DOHH2 (cell line): ENCODE results near the gene EIF2S1.

Experiments used
- H3F3A ChIP-seq: fragments of 200-600 bp; sonication (generic), shearing (Covaris generic); 2 replicates; pipeline ENCODE4 v1.6.0; 2016; ENCODE audit warnings: antibody characterized with exemption, mild to moderate bottlenecking; ENCODE audit not compliant: control insufficient read depth, insufficient read depth
- H3K27ac ChIP-seq: fragments of 200-600 bp; sonication (generic); 2 replicates; pipeline ENCODE4 v1.5.1; 2014; ENCODE audit warnings: low read depth, mild to moderate bottlenecking, low read length, moderate library complexity
- H3K27me3 ChIP-seq: fragments of 200-600 bp; sonication (generic); 2 replicates; pipeline ENCODE4 v1.6.1; 2014; ENCODE audit warnings: mild to moderate bottlenecking, low read length, mixed read lengths; ENCODE audit not compliant: control insufficient read depth
- H3K36me3 ChIP-seq: fragments of 200-600 bp; sonication (generic); 2 replicates; pipeline ENCODE4 v1.6.1; 2014; ENCODE audit warnings: mild to moderate bottlenecking, low read length, moderate library complexity, mixed read lengths; ENCODE audit not compliant: control insufficient read depth
- H3K4me1 ChIP-seq: fragments of 200-600 bp; sonication (generic); 2 replicates; pipeline ENCODE4 v1.6.1; 2014; ENCODE audit warnings: mild to moderate bottlenecking, low read length, mixed read lengths; ENCODE audit not compliant: control insufficient read depth
- H3K4me2 ChIP-seq: fragments of 200-600 bp; sonication (generic); 2 replicates; pipeline ENCODE4 v1.6.0; 2014; ENCODE audit warnings: mild to moderate bottlenecking, low read length, moderate library complexity
- H3K4me3 ChIP-seq: fragments of 200-600 bp; sonication (generic); 2 replicates; pipeline ENCODE4 v1.5.1; 2014; ENCODE audit warnings: mild to moderate bottlenecking, low read length, mixed read lengths
- H3K79me2 ChIP-seq: fragments of 200-600 bp; sonication (generic); 2 replicates; pipeline ENCODE4 v1.6.1; 2014; ENCODE audit warnings: mild to moderate bottlenecking, low read length, mixed read lengths; ENCODE audit not compliant: control insufficient read depth
- H3K9me2 ChIP-seq: fragments of 200-600 bp; sonication (generic); replicated peaks from 2 replicates; pipeline ENCODE4 v1.6.1; 2014; ENCODE audit warnings: mild to moderate bottlenecking, low read length, mixed read lengths; ENCODE audit not compliant: control insufficient read depth
- H3K9me3 ChIP-seq: fragments of 200-600 bp; sonication (generic); 2 replicates; pipeline ENCODE4 v1.6.1; 2014; ENCODE audit warnings: antibody characterized with exemption, low read length, mixed read lengths; ENCODE audit not compliant: control insufficient read depth, insufficient read depth
- H4K20me1 ChIP-seq: fragments of 200-600 bp; sonication (generic); 2 replicates; pipeline ENCODE4 v1.6.0; 2014; ENCODE audit warnings: low read depth, mild to moderate bottlenecking, antibody characterized with exemption, low read length, moderate library complexity; ENCODE audit not compliant: control insufficient read depth, insufficient read depth
- EZH2phosphoT487 ChIP-seq: fragments of 200-600 bp; sonication (generic); IDR thresholded peaks from 2 replicates; pipeline ENCODE4 v1.6.1; 2017; ENCODE audit warnings: borderline replicate concordance, mild to moderate bottlenecking, antibody characterized with exemption, low read length, moderate library complexity, mixed read lengths
- TF ChIP-seq, protein P1 (sequence below): fragments of 200-600 bp; sonication (generic); IDR thresholded peaks from one replicate; pipeline ENCODE4 v1.5.1; 2014; ENCODE audit warnings: antibody characterized with exemption, mild to moderate bottlenecking, low read depth, low read length; ENCODE audit not compliant: poor library complexity, severe bottlenecking

EIF2S1 gene

GRCh38 chr14:67389811-67390534 lies 29.8 kb downstream of the EIF2S1 start:
- H3K4me3 ChIP-seq, result no peak overlapping the region
- TF ChIP-seq, protein P1, sequence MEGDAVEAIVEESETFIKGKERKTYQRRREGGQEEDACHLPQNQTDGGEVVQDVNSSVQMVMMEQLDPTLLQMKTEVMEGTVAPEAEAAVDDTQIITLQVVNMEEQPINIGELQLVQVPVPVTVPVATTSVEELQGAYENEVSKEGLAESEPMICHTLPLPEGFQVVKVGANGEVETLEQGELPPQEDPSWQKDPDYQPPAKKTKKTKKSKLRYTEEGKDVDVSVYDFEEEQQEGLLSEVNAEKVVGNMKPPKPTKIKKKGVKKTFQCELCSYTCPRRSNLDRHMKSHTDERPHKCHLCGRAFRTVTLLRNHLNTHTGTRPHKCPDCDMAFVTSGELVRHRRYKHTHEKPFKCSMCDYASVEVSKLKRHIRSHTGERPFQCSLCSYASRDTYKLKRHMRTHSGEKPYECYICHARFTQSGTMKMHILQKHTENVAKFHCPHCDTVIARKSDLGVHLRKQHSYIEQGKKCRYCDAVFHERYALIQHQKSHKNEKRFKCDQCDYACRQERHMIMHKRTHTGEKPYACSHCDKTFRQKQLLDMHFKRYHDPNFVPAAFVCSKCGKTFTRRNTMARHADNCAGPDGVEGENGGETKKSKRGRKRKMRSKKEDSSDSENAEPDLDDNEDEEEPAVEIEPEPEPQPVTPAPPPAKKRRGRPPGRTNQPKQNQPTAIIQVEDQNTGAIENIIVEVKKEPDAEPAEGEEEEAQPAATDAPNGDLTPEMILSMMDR, result no peak
- TF ChIP-seq EZH2phosphoT487, result no peak
- no peaks in the 10 kb centered on the region for H3K79me2 ChIP-seq
- no peaks in the 10 kb centered on the region for H3K27me3 ChIP-seq
- H3K36me3 ChIP-seq, result peaks cover 22% of the 10 kb centered on the region
- no peak overlapping the region for H3K27ac ChIP-seq
- H4K20me1 ChIP-seq, result no peaks in the 10 kb centered on the region
- no peak overlapping the region for H3K4me2 ChIP-seq
- H3K9me3 ChIP-seq, result no peaks in the 10 kb centered on the region
- H3K4me1 ChIP-seq, result no peaks in the 10 kb centered on the region
- no peaks in the 10 kb centered on the region for H3K9me2 ChIP-seq
- peaks cover 14% of the 10 kb centered on the region for H3F3A ChIP-seq

DNA sequence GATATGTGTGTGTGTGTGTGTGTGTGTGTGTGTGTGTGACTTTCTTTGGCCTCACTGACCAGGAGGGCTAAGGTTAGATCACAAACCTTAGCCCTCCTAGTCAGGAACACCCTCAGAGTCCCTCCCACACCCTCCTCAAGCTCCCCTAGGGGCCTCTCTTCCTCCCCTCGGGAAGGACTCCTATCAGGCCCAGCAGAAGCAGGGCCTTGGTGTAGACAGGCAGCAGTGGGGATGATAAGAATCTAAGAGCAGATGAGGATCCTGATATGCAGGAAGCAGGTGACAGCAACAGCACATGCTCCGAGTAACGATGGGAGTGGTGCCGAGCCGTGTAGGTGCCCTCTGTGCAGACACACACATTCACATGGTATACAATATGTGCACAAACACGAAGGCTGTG lies 31.1 kb downstream of the EIF2S1 start:
- Histone ChIP-seq H3K9me3 (no peaks in the 10 kb centered on the region), H3K4me2 (no peak overlapping the region)

DNA sequence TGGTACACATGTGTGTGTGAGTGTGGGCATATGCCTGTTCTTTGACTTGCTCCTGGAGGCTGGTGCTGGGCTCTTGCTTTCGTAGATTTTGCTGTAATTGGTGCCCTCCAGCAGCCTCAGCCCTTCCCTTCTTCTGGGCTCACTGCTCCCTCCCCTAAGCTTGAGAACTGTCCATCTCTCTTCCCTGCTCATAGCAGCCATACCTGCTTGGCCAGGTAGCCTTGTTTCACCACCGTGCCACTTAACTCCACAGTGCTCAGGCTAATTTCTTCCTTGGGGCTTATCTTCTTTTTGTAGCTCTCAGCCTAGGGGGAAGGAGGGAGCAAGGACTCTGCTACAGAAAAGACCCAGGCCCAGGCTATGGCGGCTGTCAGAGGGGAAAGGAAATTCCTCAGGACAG lies 32.0 kb downstream of the EIF2S1 start:
- no peaks in the 10 kb centered on the region for H4K20me1 ChIP-seq
- H3K27me3 ChIP-seq, result no peaks in the 10 kb centered on the region
- no peaks in the 10 kb centered on the region for H3K9me2 ChIP-seq
- peaks cover under 1% of the 10 kb centered on the region; the same call in 1 of the 2 replicates for H3K36me3 ChIP-seq
- H3K9me3 ChIP-seq, result no peaks in the 10 kb centered on the region
- no peak overlapping the region for H3K4me2 ChIP-seq
- H3K79me2 ChIP-seq, result no peaks in the 10 kb centered on the region
- peaks cover 7% of the 10 kb centered on the region for H3F3A ChIP-seq
- TF ChIP-seq, protein P1, result no peak
- no peak for TF ChIP-seq EZH2phosphoT487
- no peak overlapping the region for H3K27ac ChIP-seq
- H3K4me3 ChIP-seq, result no peak overlapping the region
- H3K4me1 ChIP-seq, result no peaks in the 10 kb centered on the region

More for the DNA sequence above, 31.1 kb downstream of the EIF2S1 start:
- Histone ChIP-seq H3K27ac (no peak overlapping the region), H4K20me1 (no peaks in the 10 kb centered on the region), H3K9me2 (no peaks in the 10 kb centered on the region), H3K4me3 (no peak overlapping the region), H3K79me2 (no peaks in the 10 kb centered on the region), H3F3A (peaks cover 14% of the 10 kb centered on the region), H3K27me3 (no peaks in the 10 kb centered on the region), H3K36me3 (peaks cover 10% of the 10 kb centered on the region), H3K4me1 (no peaks in the 10 kb centered on the region)
- TF ChIP-seq, protein P1, result no peak
- TF ChIP-seq EZH2phosphoT487, result no peak
